HepG2 (cell line): ENCODE results near the gene PLEKHN1. TPM values are rescaled to one million over a fixed set of nuclear protein-coding genes. Genes with fewer than 3 reads are reported as not detected.

Experiments used
- ATF4 ChIP-seq, 2 experiments: fragments of 450-650 bp in 1 of 2; sonication (generic) in 1 of 2; formaldehyde crosslinking; IDR thresholded peaks; 2 replicates each; pipeline versions ENCODE4 v1.5.0 to v1.8.0; 2020 to 2022; ENCODE audit warnings: mild to moderate bottlenecking in 1 of 2, missing genetic modification reagents in 1 of 2
- ATF7-NPFF ChIP-seq: sonication (generic); formaldehyde crosslinking; IDR thresholded peaks from 2 replicates; pipeline ENCODE4 v1.8.1; 2023; ENCODE audit warnings: mild to moderate bottlenecking, low read depth, missing genetic modification reagents, moderate library complexity
- BHLHE40 ChIP-seq: IDR thresholded peaks from 2 replicates; pipeline ENCODE4 v1.6.1; 2011; ENCODE audit warnings: low read length, improper control_type of control experiment
- CSRNP1 ChIP-seq: sonication (generic); formaldehyde crosslinking; IDR thresholded peaks from 2 replicates; pipeline ENCODE4 v1.8.1; 2023; ENCODE audit warnings: mild to moderate bottlenecking, missing genetic modification reagents
- FOSL1 ChIP-seq: sonication (generic); formaldehyde crosslinking; IDR thresholded peaks from 2 replicates; pipeline ENCODE4 v1.9.0; 2021; ENCODE audit warnings: missing genetic modification reagents, borderline replicate concordance
- GPN1 ChIP-seq: sonication (generic); formaldehyde crosslinking; IDR thresholded peaks from 2 replicates; pipeline ENCODE4 v1.5.1; 2020; ENCODE audit warnings: missing genetic modification reagents, borderline replicate concordance
- GTF2F1 ChIP-seq: fragments of 150-350 bp; IDR thresholded peaks from 2 replicates; pipeline ENCODE4 v1.6.1; 2014; ENCODE audit warnings: low read length
- KAT8 ChIP-seq: IDR thresholded peaks from 2 replicates; pipeline ENCODE4 v1.6.1; 2016; ENCODE audit warnings: missing genetic modification reagents, missing compliant biosample characterization
- MLXIP ChIP-seq: sonication (generic); formaldehyde crosslinking; IDR thresholded peaks from 2 replicates; pipeline ENCODE4 v1.9.0; 2021; ENCODE audit warnings: missing genetic modification reagents, borderline replicate concordance
- PAF1 ChIP-seq: IDR thresholded peaks from 2 replicates; pipeline ENCODE4 v1.6.1; 2016; ENCODE audit warnings: missing genetic modification reagents, missing compliant biosample characterization
- POGK ChIP-seq: sonication (generic); formaldehyde crosslinking; conservative IDR thresholded peaks from 2 replicates; pipeline ENCODE4 v1.8.0; 2022; ENCODE audit warnings: mild to moderate bottlenecking, moderate library complexity, missing genetic modification reagents
- RAD51 ChIP-seq: fragments of 450-650 bp; IDR thresholded peaks from 2 replicates; pipeline ENCODE4 v1.6.1; 2016; ENCODE audit warnings: borderline replicate concordance
- RBM22 ChIP-seq: fragments of 200-400 bp; formaldehyde crosslinking; optimal IDR thresholded peaks from 2 replicates; pipeline ENCODE3; 2017; ENCODE audit warnings: mild to moderate bottlenecking, low read length, moderate library complexity
- SMC3 ChIP-seq: IDR thresholded peaks from 2 replicates; pipeline ENCODE4 v1.6.1; 2011; ENCODE audit warnings: low read length, improper control_type of control experiment
- SRSF9 ChIP-seq: fragments of 200-400 bp; formaldehyde crosslinking; IDR thresholded peaks from 2 replicates; pipeline ENCODE4 v1.6.1; 2018; ENCODE audit warnings: borderline replicate concordance, mild to moderate bottlenecking, low read depth, low read length; ENCODE audit not compliant: insufficient read depth, poor library complexity, severe bottlenecking
- STAT5B ChIP-seq: sonication (generic); formaldehyde crosslinking; IDR thresholded peaks from 2 replicates; pipeline ENCODE4 v1.4.0; 2020; ENCODE audit warnings: missing genetic modification reagents
- SUZ12 ChIP-seq: fragments of 150-350 bp; IDR thresholded peaks from 2 replicates; pipeline ENCODE4 v1.6.1; 2014; ENCODE audit warnings: low read depth, low read length
- ZBTB42 ChIP-seq: sonication (generic); formaldehyde crosslinking; IDR thresholded peaks from 2 replicates; pipeline ENCODE4 v1.5.0; 2020; ENCODE audit warnings: mild to moderate bottlenecking, missing genetic modification reagents
- ZFP90 ChIP-seq: sonication (generic); formaldehyde crosslinking; IDR thresholded peaks from 2 replicates; pipeline ENCODE4 v1.8.0; 2022; ENCODE audit warnings: missing genetic modification reagents, mild to moderate bottlenecking, inconsistent platforms, borderline replicate concordance
- ZNF207 ChIP-seq: fragments of 450-650 bp; IDR thresholded peaks from 2 replicates; pipeline ENCODE4 v1.6.1; 2016; ENCODE audit warnings: antibody characterized with exemption, borderline replicate concordance
- ZNF354B ChIP-seq: sonication (generic); formaldehyde crosslinking; IDR thresholded peaks from 2 replicates; pipeline ENCODE4 v1.8.0; 2022; ENCODE audit warnings: mild to moderate bottlenecking, missing genetic modification reagents
- ZNF501 ChIP-seq: sonication (generic); formaldehyde crosslinking; IDR thresholded peaks from 2 replicates; pipeline ENCODE4 v1.5.1; 2020; ENCODE audit warnings: mild to moderate bottlenecking, moderate library complexity, missing genetic modification reagents
- ZNF792 ChIP-seq: IDR thresholded peaks from 2 replicates; pipeline ENCODE4 v1.6.1; 2016
- polyA plus RNA-seq, 8 experiments: library from polyadenylated mRNA; depleted of rRNA in 3 of 8; stranded (reverse) in 7 of 8; unstranded in 1 of 8; fragments of >200 nt; fragmentation: Illumina TruSeq in 4 of 8; extraction: Trizol in 4 of 8; gene quantifications; 2 replicates each; pipeline versions ENCODE4 v1.2.1 to v1.2.3, GENCODE V29; 2011 to 2016; ENCODE audit warnings: low read depth in 4 of 8, missing spikeins in 1 of 8, mixed read lengths in 1 of 8; ENCODE audit not compliant: insufficient read depth in 1 of 8
- total RNA-seq, 5 experiments: library from RNA; depleted of rRNA; stranded (reverse); fragments of >200 nt; fragmentation: Illumina TruSeq; extraction: Trizol; gene quantifications; 2 replicates each; pipeline ENCODE4 v1.2.3, GENCODE V29; 2016; ENCODE audit warnings: low read depth in 1 of 5

PLEKHN1 gene
- total and polyA plus RNA-seq, 2 of the 13 experiments (the other 11 are each of a cell fraction or from before 2014, with no cell fraction given): 0.42 to 0.58 TPM

- TF ChIP-seq ZNF792: no peak
- TF ChIP-seq PAF1: no peak
- TF ChIP-seq ATF4 (CRISPR knock-in tag; IDR thresholded peaks at IDR 0.05): 0 out of 4 replicates have a peak, but pooled peaks of 1 of the 2 experiments have one; percentile 26
- peak; percentile 35; the same call in 1 of the 2 replicates for TF ChIP-seq SUZ12
- no peak for TF ChIP-seq RAD51
- no peak for TF ChIP-seq MLXIP (CRISPR knock-in tag)
- no peak for TF ChIP-seq RBM22
- TF ChIP-seq GTF2F1: no peak
- TF ChIP-seq SMC3: no peak
- TF ChIP-seq BHLHE40: no peak
- peak; percentile 62; the same call in 1 of the 2 replicates for TF ChIP-seq ZFP90 (CRISPR knock-in tag)
- TF ChIP-seq POGK (CRISPR knock-in tag): 0 out of 2 replicates have a peak, but pooled peaks have one; percentile 55
- TF ChIP-seq CSRNP1 (CRISPR knock-in tag): no peak
- TF ChIP-seq GPN1 (CRISPR knock-in tag): no peak
- no peak for TF ChIP-seq STAT5B (CRISPR knock-in tag)
- no peak for TF ChIP-seq ZNF354B (CRISPR knock-in tag)
- peak; percentile 89 for TF ChIP-seq KAT8 (CRISPR knock-in tag)
- no peak for TF ChIP-seq ZBTB42
- TF ChIP-seq ATF7-NPFF (CRISPR knock-in tag): 0 out of 2 replicates have a peak, but pooled peaks have one; percentile 23
- no peak for TF ChIP-seq ZNF207
- TF ChIP-seq FOSL1 (CRISPR knock-in tag): no peak
- no peak for TF ChIP-seq SRSF9
- TF ChIP-seq ZNF501: peak; percentile 66; the same call in 1 of the 2 replicates
These were observed 7.2 kb upstream of the PLEKHN1 start, which contains the start of gene NOC2L (continued) for GRCh38 chr1:958823-959730.
